Retinal pigment epithelial cell (primary cell): ENCODE results near the gene MAPK10.

Experiments used
- DNase-seq: peaks from one replicate; pipeline ENCODE4 v3.0.0-alpha.2; 2010; ENCODE audit warnings: low read depth
- H3K4me3 ChIP-seq: 2 replicates; pipeline ENCODE4 v1.5.1; 2011; ENCODE audit warnings: mild to moderate bottlenecking, low read length, control low read depth, moderate library complexity
- CTCF ChIP-seq: conservative IDR thresholded peaks from 2 replicates; pipeline ENCODE4 v1.5.1; 2011; ENCODE audit warnings: low read depth, low read length, control low read depth, inconsistent platforms

The MAPK10 gene

GRCh38 chr4:86013621-86014020 is 346.2 kb downstream of the MAPK10 start:
- no peak for TF ChIP-seq CTCF
- DNase-seq: no peak
- H3K4me3 ChIP-seq: no peak overlapping the region

- no peak for DNase-seq
Measured at GRCh38 chr4:86011117-86011516, 348.7 kb downstream of the MAPK10 start.

DNA sequence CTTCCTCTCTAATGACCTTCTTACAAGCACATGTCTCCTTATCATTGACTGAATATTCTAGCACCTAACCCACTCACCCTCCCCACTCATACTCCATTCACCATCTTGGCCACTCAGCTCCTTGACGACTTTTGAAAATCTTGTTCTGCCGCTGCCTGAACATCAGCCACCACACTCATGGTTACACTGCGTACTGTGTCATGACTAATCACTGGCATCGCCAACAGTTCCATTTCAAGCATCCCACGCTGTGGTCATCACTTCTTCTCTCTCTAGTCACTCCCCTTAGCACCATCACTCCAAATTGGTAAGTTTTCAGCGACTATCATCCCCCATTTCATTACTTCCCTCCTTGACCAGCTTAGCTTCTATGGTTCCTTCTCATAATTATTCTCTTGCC is 352.8 kb downstream of the MAPK10 start:
- no peak for DNase-seq
- no peak for TF ChIP-seq CTCF
- no peak overlapping the region for H3K4me3 ChIP-seq

More at GRCh38 chr4:86011117-86011516, 348.7 kb downstream of the MAPK10 start:
- no peak for TF ChIP-seq CTCF
- no peak overlapping the region for H3K4me3 ChIP-seq

- no peak for DNase-seq
- TF ChIP-seq CTCF: no peak
- no peak overlapping the region for H3K4me3 ChIP-seq
Measured at GRCh38 chr4:86006057-86006456, 353.8 kb downstream of the MAPK10 start.

- no peak overlapping the region for H3K4me3 ChIP-seq
- no peak for TF ChIP-seq CTCF
- no peak for DNase-seq
Measured at GRCh38 chr4:86004030-86004429, 355.8 kb downstream of the MAPK10 start.

DNA sequence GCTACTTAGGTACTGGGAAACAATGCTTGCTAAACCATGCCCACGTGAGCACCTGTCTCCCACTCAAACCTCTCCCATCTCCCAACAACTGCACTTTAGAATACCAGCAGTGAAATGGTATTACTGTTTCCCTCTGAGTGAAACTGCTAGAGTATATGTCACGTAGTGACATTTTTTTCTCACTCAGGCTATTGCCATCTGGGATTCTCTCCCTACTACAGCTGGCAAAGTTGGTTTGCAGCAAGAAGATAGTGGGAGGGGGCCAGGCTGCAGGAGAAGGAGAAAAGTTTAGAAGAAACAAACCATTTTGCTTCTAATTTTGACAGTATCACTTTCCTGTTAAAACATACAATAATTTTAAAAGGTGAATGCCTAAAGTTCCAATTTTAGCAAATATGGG is 358.3 kb downstream of the MAPK10 start:
- no peak overlapping the region for H3K4me3 ChIP-seq
- TF ChIP-seq CTCF: no peak
- no peak for DNase-seq

- no peak overlapping the region for H3K4me3 ChIP-seq
- no peak for TF ChIP-seq CTCF
- no peak for DNase-seq
Measured at GRCh38 chr4:85995361-85995760, 364.5 kb downstream of the MAPK10 start.
